Esophagus mucosa (tissue), 1 donor: ENCODE measurements around the gene CCSER2. TPM values are rescaled to one million over a fixed set of nuclear protein-coding genes. Genes with fewer than 3 reads are reported as not detected.
"Not testable (repeated sequence)": the region's sequence is repeated elsewhere in the genome, so short reads cannot be mapped to it uniquely, and the experiment has no call there.

ENCODE experiments used
- ATAC-seq: fragments of 200-7000 bp; cut with Tn5 transposase; one replicate; pipeline ENCODE4 v1.9.1; 2020
- total RNA-seq: library from RNA; stranded (reverse); gene quantifications from one replicate; pipeline ENCODE4 v1.2.4, GENCODE V29; 2023
- donor health status: DM: yes; HTN: yes; CAD: no.

The CCSER2 gene
- total RNA-seq, 1 donor from 2014 or later = 43.4 TPM

GRCh38 chr10:84401854-84402611 is 73.6 kb downstream of the CCSER2 start:
- peak; percentile 98 for ATAC-seq

GRCh38 chr10:84404783-84405182 is 76.4 kb downstream of the CCSER2 start:
- no peak for ATAC-seq

DNA sequence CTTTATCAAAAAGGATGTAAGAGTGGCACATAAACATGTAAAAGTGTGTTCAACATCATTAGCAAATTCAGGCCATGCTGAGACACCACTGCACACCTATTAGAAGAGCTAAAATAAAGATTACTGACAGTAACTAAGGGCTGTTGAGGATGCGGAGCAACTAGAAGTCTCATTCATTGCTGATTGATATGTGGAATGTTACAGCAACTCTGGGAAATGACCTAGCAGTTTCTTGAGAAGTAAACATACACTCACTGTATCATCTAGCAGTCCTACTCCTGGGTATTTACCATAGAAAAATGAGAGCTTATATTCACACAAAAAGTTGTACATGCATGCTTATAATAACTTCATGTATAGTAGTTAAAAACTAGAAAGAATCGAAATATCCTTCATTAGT is 77.3 kb downstream of the CCSER2 start:
- no peak for ATAC-seq

GRCh38 chr10:84406561-84406960 is 78.2 kb downstream of the CCSER2 start:
- no peak for ATAC-seq

GRCh38 chr10:84407388-84408049 is 79.1 kb downstream of the CCSER2 start:
- ATAC-seq = peak; percentile 89

GRCh38 chr10:84412482-84412881 is 84.1 kb downstream of the CCSER2 start:
- ATAC-seq = no peak

GRCh38 chr10:84414110-84414509 is 85.7 kb downstream of the CCSER2 start:
- ATAC-seq = not testable (repeated sequence)

DNA sequence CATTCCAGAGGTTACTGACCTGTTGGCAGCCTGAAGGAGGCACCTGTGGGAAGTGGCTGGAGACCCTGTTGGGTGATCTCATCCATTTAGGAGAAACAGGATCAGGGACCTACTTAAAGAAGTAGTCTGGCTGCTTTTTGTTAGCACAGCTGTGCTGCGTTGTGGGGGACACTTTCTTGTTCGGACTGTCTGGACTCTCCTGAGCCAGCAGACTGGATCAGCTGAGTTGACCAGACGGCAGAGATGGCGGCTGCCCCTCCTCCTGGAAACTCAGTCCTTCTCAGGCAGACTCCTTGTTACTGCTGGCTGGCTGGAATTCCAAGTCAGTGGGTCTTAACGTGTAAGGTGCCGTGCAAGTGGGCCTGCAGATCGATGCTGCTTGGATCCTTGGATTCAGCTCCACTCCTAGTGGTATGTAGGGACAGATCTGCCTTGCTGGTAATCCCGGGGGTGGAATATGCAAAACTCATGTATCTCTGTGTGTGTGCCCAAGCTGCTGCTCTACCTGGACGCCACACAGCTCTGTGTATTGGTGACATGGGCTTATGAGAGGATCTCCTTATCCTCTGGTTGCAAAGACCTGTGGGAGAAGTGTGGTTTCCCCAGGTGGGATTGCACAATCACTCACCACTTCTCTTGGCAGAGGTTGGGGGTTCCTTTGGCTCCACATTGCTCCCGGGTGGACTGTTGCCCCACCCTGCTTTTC is 87.3 kb downstream of the CCSER2 start:
- ATAC-seq = no peak

GRCh38 chr10:84416245-84416555 is 87.8 kb downstream of the CCSER2 start:
- no peak for ATAC-seq

GRCh38 chr10:84423719-84424118 is 95.3 kb downstream of the CCSER2 start:
- ATAC-seq = no peak

DNA sequence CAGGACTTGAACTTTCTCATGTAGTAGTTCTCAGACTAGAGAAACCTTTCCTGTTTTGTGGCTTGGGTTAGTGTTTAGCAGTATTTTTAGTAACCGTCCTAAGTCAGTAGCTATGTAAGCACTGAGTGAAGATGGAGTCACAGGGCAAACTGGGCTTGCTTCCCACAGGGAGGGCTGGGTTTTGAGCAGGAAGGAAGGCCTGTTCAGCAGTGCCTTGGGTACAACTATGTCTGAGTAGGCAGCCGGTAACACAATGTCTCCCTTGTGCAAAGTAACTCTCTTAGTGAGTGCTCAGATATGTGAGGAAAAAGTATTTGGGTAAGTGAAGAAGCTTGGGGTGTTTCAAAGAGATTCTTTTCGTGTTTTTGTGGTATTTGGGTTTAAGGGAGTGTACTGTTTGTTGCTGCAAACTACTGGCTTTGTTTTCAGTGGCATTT is 96.4 kb downstream of the CCSER2 start:
- ATAC-seq = peak; percentile 99

DNA sequence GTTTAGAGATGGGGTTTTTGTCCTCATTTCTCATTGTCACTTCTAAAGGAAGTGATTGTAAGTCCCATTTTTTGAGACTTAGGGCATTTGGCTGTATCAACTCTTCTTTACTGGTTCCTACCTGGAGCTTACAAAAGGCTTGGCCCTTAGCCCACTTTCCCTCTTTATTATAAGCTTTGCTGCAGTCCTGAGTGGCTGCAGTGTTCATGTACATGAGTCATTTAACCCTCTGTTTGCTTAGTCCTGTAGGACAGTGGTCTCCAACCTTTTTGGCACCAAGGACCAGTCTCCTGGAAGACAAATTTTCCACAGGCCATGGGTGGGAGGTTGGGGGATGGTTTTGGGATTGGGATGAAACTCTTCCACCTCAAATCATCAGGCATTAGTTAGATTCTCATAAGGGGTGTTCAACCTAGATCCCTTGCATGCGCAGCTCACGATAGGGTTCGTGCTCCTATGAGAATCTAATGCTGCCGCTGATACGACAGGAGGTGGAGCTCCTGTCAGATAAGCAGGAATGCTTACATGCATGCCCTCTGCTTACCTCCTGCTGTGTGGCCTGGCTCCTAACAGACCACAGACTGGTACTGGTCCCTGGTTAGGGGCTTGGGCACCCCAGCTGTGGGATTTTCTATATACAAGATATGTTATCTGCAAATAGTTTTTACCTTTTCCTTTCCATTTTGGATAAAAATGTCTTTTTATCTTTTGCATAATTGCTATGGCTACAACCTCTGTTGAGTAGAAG is 99.7 kb downstream of the CCSER2 start:
- no peak for ATAC-seq

DNA sequence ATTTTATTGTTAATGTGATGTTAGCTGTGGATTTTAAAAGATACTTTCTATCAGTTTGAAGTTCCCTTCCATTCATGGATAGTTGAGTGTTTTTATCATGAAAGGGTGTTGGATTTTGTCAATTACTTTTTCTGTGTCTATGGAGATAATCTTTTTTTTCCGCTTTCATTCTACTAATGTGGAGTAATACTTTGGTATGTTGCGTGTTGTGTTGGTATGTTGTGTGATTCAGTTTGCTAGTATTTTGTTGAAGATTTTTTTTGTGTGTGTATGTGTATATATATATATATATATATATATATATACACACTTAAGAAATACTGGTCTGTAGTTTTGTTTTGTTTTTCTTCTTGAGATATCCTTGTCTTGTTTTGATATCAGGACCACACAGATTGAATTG is 100.3 kb downstream of the CCSER2 start:
- no peak for ATAC-seq

DNA sequence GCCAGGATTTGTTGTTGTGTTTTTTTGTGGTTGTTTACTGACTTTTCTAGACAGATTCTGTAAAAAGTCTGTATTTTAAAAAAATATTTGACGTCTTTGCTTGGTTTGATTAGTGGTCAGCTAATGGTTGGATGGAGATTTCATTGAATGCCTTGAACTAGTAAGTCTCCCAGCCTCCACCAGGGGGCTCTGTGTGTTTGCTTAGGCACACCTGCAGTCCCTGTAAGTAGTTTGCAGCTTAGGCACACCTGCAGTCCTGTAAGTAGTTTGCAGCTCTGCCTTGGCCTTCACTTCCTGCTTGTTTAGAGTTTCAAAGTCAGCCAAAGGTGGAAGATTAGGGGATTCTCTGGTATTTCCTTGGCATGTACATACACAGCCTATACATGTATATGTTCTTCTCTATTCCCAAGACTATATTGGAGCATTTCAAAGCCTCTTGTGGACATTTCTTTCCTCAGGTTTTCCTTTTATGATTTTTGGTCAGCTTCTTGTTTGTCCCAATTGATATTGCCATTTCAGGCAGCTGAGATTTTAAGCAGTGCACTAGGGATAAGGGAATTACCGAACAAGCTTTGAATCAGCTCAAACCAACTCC is 101.6 kb downstream of the CCSER2 start:
- peak; percentile 99 for ATAC-seq

DNA sequence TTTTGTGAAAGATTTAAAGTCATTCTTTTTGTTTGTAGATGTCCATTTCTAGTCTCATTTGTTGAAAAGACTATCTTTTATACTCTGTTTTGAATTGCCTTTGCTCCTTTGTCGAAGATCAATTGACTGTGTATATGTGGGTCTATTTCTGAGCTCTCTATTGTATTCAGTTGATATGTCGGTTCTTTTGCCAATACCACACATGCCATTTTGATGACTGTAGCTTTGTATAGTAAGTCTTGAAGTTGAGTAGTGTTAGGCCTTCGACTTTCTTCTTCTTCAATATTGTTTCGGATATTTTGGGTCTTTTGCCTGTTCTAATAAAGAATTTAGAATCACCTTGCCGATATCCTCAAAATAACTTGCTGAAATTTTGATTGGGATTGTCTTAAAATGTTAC is 104.5 kb downstream of the CCSER2 start:
- no peak for ATAC-seq

GRCh38 chr10:84440781-84441180 is 112.4 kb downstream of the CCSER2 start:
- ATAC-seq = no peak

GRCh38 chr10:84447701-84448400 is 119.5 kb downstream of the CCSER2 start:
- ATAC-seq = no peak

DNA sequence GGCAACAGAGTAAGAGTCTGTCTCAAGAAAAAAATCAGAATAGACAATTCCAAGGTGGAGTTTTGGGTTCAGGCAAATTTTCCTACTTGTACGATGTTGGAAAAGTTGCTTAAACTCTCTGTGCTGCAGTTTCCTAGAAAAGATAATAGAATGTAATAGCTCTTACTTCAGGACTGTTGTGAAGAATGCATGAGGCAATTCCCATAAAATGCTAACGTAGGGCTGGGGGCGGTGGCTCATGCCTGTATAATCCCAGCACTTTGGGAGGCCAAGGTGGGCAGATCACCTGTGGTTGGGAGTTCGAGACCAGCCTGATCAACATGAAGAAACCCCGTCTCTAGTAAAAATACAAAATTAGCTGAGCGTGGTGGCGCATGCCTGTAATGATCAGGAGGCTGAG is 121.0 kb downstream of the CCSER2 start:
- ATAC-seq = not testable (repeated sequence)

- no peak for ATAC-seq
These were observed 123.6 kb downstream of the CCSER2 start for GRCh38 chr10:84452003-84452402.

GRCh38 chr10:84453303-84453702 is 124.9 kb downstream of the CCSER2 start:
- ATAC-seq = no peak

DNA sequence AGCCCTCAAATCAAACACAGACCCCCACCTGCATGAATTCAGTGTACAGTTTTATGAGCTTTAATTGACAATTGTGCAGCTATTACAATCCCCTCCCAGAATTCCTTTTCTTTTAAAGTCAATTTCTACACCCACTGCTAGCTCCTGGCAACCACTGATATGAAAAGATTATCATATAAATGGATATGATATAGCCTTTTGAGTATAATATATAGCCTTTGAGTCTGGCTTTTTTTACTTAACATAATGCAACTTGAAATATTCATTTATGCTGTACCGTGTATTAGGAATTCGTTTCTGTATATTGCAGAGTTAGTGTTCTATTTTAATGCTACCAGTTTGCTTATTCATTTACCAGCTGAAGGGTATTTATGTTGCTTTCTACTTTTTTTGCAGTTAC is 127.7 kb downstream of the CCSER2 start:
- ATAC-seq = no peak

- no peak for ATAC-seq
These were observed 132.1 kb downstream of the CCSER2 start for GRCh38 chr10:84460520-84460919.
